ENCODE measurements around the gene GFM1. TPM values are rescaled to one million over a fixed set of nuclear protein-coding genes. Genes with fewer than 3 reads are reported as not detected.

Gene GFM1
- total and polyA plus RNA-seq, 2 of the 13 experiments (the other 11 are each of a cell fraction or from before 2014, with no cell fraction given): 10.5 to 59.0 TPM

DNA sequence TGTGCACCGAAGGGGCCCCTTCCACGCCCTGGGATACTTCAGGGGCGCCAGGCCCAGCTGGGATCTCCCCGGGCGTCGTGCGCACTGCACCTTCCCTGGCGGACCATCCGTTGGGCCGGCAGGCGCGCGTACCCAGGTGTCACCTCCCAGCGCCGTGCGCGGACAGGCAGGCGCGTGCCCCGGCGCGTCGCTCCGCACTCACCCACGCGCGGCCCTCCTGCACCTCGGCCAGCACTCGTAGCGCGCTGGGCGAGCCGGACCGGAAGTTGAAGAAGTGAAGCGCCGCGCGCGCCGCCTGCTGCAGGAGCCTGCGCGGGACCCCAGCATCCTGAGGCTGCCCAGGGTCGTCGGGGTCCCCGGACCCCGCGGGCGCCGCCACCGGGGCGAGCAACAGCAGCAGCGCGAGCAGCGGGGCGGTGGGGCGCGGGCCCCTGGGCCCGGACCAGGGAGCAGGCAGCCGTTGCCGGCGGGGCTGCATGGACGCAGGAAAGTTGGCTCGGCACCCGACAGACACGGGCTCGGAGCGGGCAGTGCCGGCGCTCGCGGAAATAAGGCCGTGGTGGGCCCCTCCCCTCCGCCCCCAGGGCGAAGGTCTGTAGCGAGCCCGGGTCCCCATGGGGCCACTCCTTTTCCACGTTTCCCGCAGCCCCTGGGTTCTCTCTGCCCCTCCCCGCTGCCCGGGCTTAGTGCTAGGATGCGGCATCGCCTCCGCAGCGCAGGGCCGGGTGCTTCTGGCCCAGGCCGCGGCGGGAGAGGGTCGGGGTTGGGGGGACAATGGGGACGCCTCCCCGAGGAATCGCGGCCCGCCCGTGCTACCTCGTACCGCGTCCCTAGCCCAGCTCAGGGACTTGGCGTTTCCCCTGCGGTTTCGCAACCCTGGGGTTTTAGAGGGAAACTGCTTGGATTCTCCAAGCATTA, 87.9 kb downstream of the GFM1 start, which contains the start of gene RARRES1:
TSS of gene RARRES1 (minus strand) at position 520 of the 918 bp plus-strand sequence. CDS start at position 478, 42 bp downstream.
- Histone ChIP-seq H3K36me3 (replicated peaks in 1 of 2; ENCODE audit: control insufficient read depth in 1 of 2, insufficient read depth in 2 of 2, low read length in 2 of 2) (no peaks in the 10 kb centered on the region), H3K27me3 (ENCODE audit: control insufficient read depth in 1 of 2, insufficient read depth in 2 of 2, low read length in 2 of 2) (no peaks in the 10 kb centered on the region), H4K20me1 (ENCODE audit: insufficient read depth, low read length) (no peaks in the 10 kb centered on the region), H3K27ac (ENCODE audit: extremely low read length, insufficient read depth, low read length) (no peak within 1 kb of the TSS), H3K9ac (ENCODE audit: insufficient read depth, low read depth, low read length) (no peak within 1 kb of the TSS), H3K4me3 (replicated peaks in 1 of 3; ENCODE audit: insufficient read depth in 1 of 3, low read depth in 2 of 3, low read length in 3 of 3) (no peak within 1 kb of the TSS), H3K79me2 (ENCODE audit: insufficient read depth, low read length) (no peaks in the 10 kb centered on the region), H3K4me1 (ENCODE audit: insufficient read depth, low read length) (peaks cover 10% of the 10 kb centered on the region; the same call in 1 of the 2 replicates), H2AFZ (ENCODE audit: low read length) (no peak within 1 kb of the TSS), H3K4me2 (ENCODE audit: low read depth, low read length) (no peak within 1 kb of the TSS), H3K9me3 (ENCODE audit: low read length) (peaks cover 4% of the 10 kb centered on the region; the same call in 1 of the 2 replicates)
- DNase-seq (ENCODE audit: low spot score) (no peak), FAIRE-seq (no peak), ATAC-seq (no peak)
- CTCF ChIA-PET (ENCODE audit: low intra/inter-chr PET ratio, low total read pairs): no interaction called here
- BruUV-seq (replicated peaks): no TSS peak
- POLR2A ChIA-PET: no interaction called here
- in situ Hi-C loops (cut with HindIII; ENCODE audit: extremely low pct_ligation_motif_present, low pct_unique_long_range_greater_than_20kb) (no loop called here), intact Hi-C loops (cut with micrococcal nuclease; ENCODE audit: unreplicated experiment) (no loop called here)
- TF ChIP-seq HHEX (CRISPR knock-in tag; IDR thresholded peaks at IDR 0.05) (no peak), CEBPB (IDR thresholded peaks at IDR 0.05; ENCODE audit: borderline replicate concordance, low read depth, low read length) (peak; percentile 25; the same call in 1 of the 2 replicates)
- WGBS (ENCODE audit: low lambda C conversion rate): 96% methylated on average over 58 of the region's 101 CpGs

DNA sequence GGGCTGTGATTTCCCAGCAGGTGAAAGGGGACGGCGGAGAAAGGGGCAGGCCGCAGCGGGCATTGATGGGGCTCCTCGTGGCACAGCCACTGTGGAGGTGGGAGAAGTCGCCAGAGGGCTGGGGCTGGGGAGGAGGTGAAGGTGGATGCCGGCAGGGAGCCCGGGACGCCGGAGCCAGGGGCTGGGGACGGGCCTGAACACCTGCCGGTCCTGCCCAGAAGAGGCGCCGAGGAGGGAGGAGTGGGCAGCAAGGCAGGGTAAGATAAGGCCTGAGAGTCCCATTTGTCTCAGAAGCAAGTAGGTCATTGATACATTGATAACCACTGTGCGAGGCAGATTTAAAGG, 88.5 kb downstream of the GFM1 start:
- Histone ChIP-seq H3K27me3 (ENCODE audit: control insufficient read depth in 1 of 2, insufficient read depth in 2 of 2, low read length in 2 of 2) (no peaks in the 10 kb centered on the region), H3K27ac (ENCODE audit: extremely low read length, insufficient read depth, low read length) (no peak overlapping the region), H3K79me2 (ENCODE audit: insufficient read depth, low read length) (no peaks in the 10 kb centered on the region), H2AFZ (ENCODE audit: low read length) (no peak overlapping the region), H3K4me3 (replicated peaks in 1 of 3; ENCODE audit: insufficient read depth in 1 of 3, low read depth in 2 of 3, low read length in 3 of 3) (no peak overlapping the region), H3K9ac (ENCODE audit: insufficient read depth, low read depth, low read length) (no peak overlapping the region), H4K20me1 (ENCODE audit: insufficient read depth, low read length) (no peaks in the 10 kb centered on the region), H3K9me3 (ENCODE audit: low read length) (peaks cover 4% of the 10 kb centered on the region; the same call in 1 of the 2 replicates), H3K4me2 (ENCODE audit: low read depth, low read length) (no peak overlapping the region), H3K4me1 (ENCODE audit: insufficient read depth, low read length) (peaks cover 5% of the 10 kb centered on the region; the same call in 1 of the 2 replicates), H3K36me3 (replicated peaks in 1 of 2; ENCODE audit: control insufficient read depth in 1 of 2, insufficient read depth in 2 of 2, low read length in 2 of 2) (no peaks in the 10 kb centered on the region)
- in situ Hi-C loops (cut with HindIII; ENCODE audit: extremely low pct_ligation_motif_present, low pct_unique_long_range_greater_than_20kb) (no loop called here), intact Hi-C loops (cut with micrococcal nuclease; ENCODE audit: unreplicated experiment) (no loop called here)
- POLR2A ChIA-PET: no interaction called here
- no TSS peak for BruUV-seq (replicated peaks)
- WGBS (ENCODE audit: low lambda C conversion rate): 95% methylated on average over 15 of the region's 15 CpGs
- FAIRE-seq (no peak), DNase-seq (ENCODE audit: low spot score) (no peak), ATAC-seq (no peak)
- CTCF ChIA-PET (ENCODE audit: low intra/inter-chr PET ratio, low total read pairs): no interaction called here
- TF ChIP-seq RAD51 (IDR thresholded peaks at IDR 0.05; ENCODE audit: borderline replicate concordance): no peak
- no peak for TF ChIP-seq NRL (CRISPR knock-in tag; IDR thresholded peaks at IDR 0.05; ENCODE audit: borderline replicate concordance)
- no peak for TF ChIP-seq ZNF557 (CRISPR knock-in tag; IDR thresholded peaks at IDR 0.05)
- TF ChIP-seq MIER3 (CRISPR knock-in tag; IDR thresholded peaks at IDR 0.05; ENCODE audit: borderline replicate concordance): no peak
- TF ChIP-seq ZNF121 (CRISPR knock-in tag; IDR thresholded peaks at IDR 0.05): no peak
- TF ChIP-seq NCOA1 (CRISPR knock-in tag; IDR thresholded peaks at IDR 0.05): no peak
- TF ChIP-seq NR3C1 (CRISPR knock-in tag; IDR thresholded peaks at IDR 0.05): no peak
- no peak for TF ChIP-seq HNF4G (IDR thresholded peaks at IDR 0.05; ENCODE audit: borderline replicate concordance, low read depth, low read length)
- TF ChIP-seq HNF4G (CRISPR knock-in tag; IDR thresholded peaks at IDR 0.05; ENCODE audit: borderline replicate concordance, low read depth): no peak
- no peak for TF ChIP-seq NFE2 (CRISPR knock-in tag; IDR thresholded peaks at IDR 0.05)
- no peak for TF ChIP-seq ZNF761 (CRISPR knock-in tag; conservative IDR thresholded peaks at IDR 0.05)
- TF ChIP-seq, protein P1, sequence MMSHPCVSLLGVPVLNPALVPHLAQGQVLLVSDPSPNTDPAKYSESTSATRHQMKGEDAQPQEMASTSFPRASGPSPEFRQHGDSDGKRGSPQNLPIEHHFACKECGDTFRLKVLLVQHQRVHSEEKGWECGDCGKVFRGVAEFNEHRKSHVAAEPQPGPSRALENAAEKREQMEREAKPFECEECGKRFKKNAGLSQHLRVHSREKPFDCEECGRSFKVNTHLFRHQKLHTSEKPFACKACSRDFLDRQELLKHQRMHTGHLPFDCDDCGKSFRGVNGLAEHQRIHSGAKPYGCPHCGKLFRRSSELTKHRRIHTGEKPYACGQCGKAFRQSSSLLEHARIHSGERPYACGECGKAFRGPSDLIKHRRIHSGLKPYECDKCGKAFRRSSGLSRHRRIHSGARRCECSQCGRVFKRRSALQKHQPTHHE (CRISPR knock-in tag; IDR thresholded peaks at IDR 0.05; ENCODE audit: borderline replicate concordance): no peak
- TF ChIP-seq REPIN1 (CRISPR knock-in tag; IDR thresholded peaks at IDR 0.05; ENCODE audit: borderline replicate concordance, low read depth): no peak
- TF ChIP-seq, protein P2, sequence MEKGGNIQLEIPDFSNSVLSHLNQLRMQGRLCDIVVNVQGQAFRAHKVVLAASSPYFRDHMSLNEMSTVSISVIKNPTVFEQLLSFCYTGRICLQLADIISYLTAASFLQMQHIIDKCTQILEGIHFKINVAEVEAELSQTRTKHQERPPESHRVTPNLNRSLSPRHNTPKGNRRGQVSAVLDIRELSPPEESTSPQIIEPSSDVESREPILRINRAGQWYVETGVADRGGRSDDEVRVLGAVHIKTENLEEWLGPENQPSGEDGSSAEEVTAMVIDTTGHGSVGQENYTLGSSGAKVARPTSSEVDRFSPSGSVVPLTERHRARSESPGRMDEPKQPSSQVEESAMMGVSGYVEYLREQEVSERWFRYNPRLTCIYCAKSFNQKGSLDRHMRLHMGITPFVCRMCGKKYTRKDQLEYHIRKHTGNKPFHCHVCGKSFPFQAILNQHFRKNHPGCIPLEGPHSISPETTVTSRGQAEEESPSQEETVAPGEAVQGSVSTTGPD (CRISPR knock-in tag; IDR thresholded peaks at IDR 0.05): no peak
- no peak for TF ChIP-seq GATAD2A (CRISPR knock-in tag; IDR thresholded peaks at IDR 0.05)
